CD4-positive, CD25-positive, alpha-beta regulatory T cell (primary cell): ENCODE results near the gene PALLD. TPM values are rescaled to one million over a fixed set of nuclear protein-coding genes. Genes with fewer than 3 reads are reported as not detected.

Source experiments
- ATAC-seq, 2 donors: fragments of 150-1000 bp; cut with Tn5 transposase; one replicate each; pipeline ENCODE4 v1.10.0; 2021; ENCODE audit warnings: low read depth in 2 of 2, moderate number of reproducible peaks in 2 of 2, moderate library complexity in 1 of 2
- DNase-seq, 3 donors: peaks; one replicate each; pipeline versions ENCODE4 v3.0.0 to v3.0.0-alpha.2; 2012 to 2022; ENCODE audit warnings: mixed read lengths in 1 of 3
- H3K27ac ChIP-seq: one replicate; pipeline ENCODE4 v1.7.0; 2013; ENCODE audit warnings: mild to moderate bottlenecking, low read length; ENCODE audit not compliant: insufficient read depth, poor library complexity, severe bottlenecking
- H3K27me3 ChIP-seq: one replicate; pipeline ENCODE4 v1.7.0; 2013; ENCODE audit warnings: low read length; ENCODE audit not compliant: control insufficient read depth, insufficient read depth
- H3K36me3 ChIP-seq: one replicate; pipeline ENCODE4 v1.7.0; 2013; ENCODE audit warnings: mild to moderate bottlenecking, low read length, moderate library complexity; ENCODE audit not compliant: control insufficient read depth, insufficient read depth
- H3K4me1 ChIP-seq: 2 replicates; pipeline ENCODE4 v1.7.0; 2013; ENCODE audit warnings: mild to moderate bottlenecking, low read length; ENCODE audit not compliant: insufficient read depth, control insufficient read depth, poor library complexity, severe bottlenecking
- H3K4me3 ChIP-seq: one replicate; pipeline ENCODE4 v1.7.0; 2013; ENCODE audit warnings: low read depth, mild to moderate bottlenecking, low read length, moderate library complexity
- H3K9me3 ChIP-seq, 2 experiments: 1 replicate in 1 of 2; 2 replicates in 1 of 2; pipeline ENCODE4 v1.7.0; 2013; ENCODE audit warnings: low read length in 2 of 2, mild to moderate bottlenecking in 1 of 2, moderate library complexity in 1 of 2; ENCODE audit not compliant: control insufficient read depth in 2 of 2
- H3K27ac Mint-ChIP-seq, 3 donors: one replicate each; pipeline ENCODE4 v1.8.0; 2020 to 2022; ENCODE audit warnings: mild to moderate bottlenecking in 3 of 3, mixed read lengths in 3 of 3, moderate library complexity in 2 of 3
- H3K27me3 Mint-ChIP-seq: one replicate; pipeline ENCODE4 v1.8.0; 2022; ENCODE audit warnings: mild to moderate bottlenecking, mixed read lengths
- H3K36me3 Mint-ChIP-seq: one replicate; pipeline ENCODE4 v1.8.0; 2020; ENCODE audit warnings: mixed read lengths
- H3K4me1 Mint-ChIP-seq, 4 donors: one replicate each; pipeline ENCODE4 v1.8.0; 2020 to 2022; ENCODE audit warnings: mixed read lengths in 4 of 4, mild to moderate bottlenecking in 1 of 4
- H3K4me3 Mint-ChIP-seq, 4 donors: one replicate each; pipeline ENCODE4 v1.8.0; 2020 to 2022; ENCODE audit warnings: mild to moderate bottlenecking in 4 of 4, mixed read lengths in 4 of 4, moderate library complexity in 3 of 4
- H3K9me3 Mint-ChIP-seq, 7 donors: one replicate each; pipeline ENCODE4 v1.8.0; 2020 to 2022; ENCODE audit warnings: mixed read lengths in 7 of 7, mild to moderate bottlenecking in 3 of 7, moderate library complexity in 2 of 7
- polyA plus RNA-seq, 4 donors: library from polyadenylated mRNA; unstranded; fragments of 300-500 nt; fragmentation: Illumina TruSeq; gene quantifications; one replicate each; pipeline ENCODE4 v1.2.3, GENCODE V29; 2021
- total RNA-seq: library from RNA; stranded (reverse); gene quantifications from one replicate; pipeline ENCODE4 v1.2.3, GENCODE V29; 2022

The PALLD gene
- total and polyA plus RNA-seq, 5 donors from 2014 or later = 0.37 to 1.9 (median 0.76) TPM; not detected in 1

GRCh38 chr4:168882650-168883233, 385.9 kb downstream of the PALLD start:
- no peaks in the 10 kb centered on the region for H3K9me3 ChIP-seq
- peaks cover 17% of the 10 kb centered on the region for H3K27me3 ChIP-seq
- H3K4me3 ChIP-seq = no peak overlapping the region
- no peaks in the 10 kb centered on the region for H3K4me1 ChIP-seq
- Mint-ChIP-seq H3K4me3 (no peak overlapping the region), H3K27ac (no peak overlapping the region), H3K9me3 (peaks cover 0 to 3% (median 0%) of the 10 kb centered on the region in 7 donors), H3K27me3 (peaks cover 33% of the 10 kb centered on the region), H3K36me3 (peaks cover 3% of the 10 kb centered on the region), H3K4me1 (peaks cover 0 to 5% (median 3%) of the 10 kb centered on the region in 4 donors)
- no peak overlapping the region for H3K27ac ChIP-seq
- ATAC-seq (no peak), DNase-seq (no peak)
- no peaks in the 10 kb centered on the region for H3K36me3 ChIP-seq

- DNase-seq (no peak), ATAC-seq (no peak)
- Mint-ChIP-seq H3K27me3 (peaks cover 29% of the 10 kb centered on the region), H3K27ac (no peak overlapping the region), H3K9me3 (peaks cover 0 to 3% (median 0%) of the 10 kb centered on the region in 7 donors), H3K36me3 (peaks cover 3% of the 10 kb centered on the region), H3K4me1 (peaks cover 0 to 1% (median under 1%) of the 10 kb centered on the region in 4 donors), H3K4me3 (no peak overlapping the region)
- Histone ChIP-seq H3K27ac (no peak overlapping the region), H3K4me1 (no peaks in the 10 kb centered on the region), H3K4me3 (no peak overlapping the region), H3K36me3 (no peaks in the 10 kb centered on the region), H3K27me3 (peaks cover 17% of the 10 kb centered on the region), H3K9me3 (no peaks in the 10 kb centered on the region)
These were observed 386.7 kb downstream of the PALLD start for GRCh38 chr4:168883513-168883912.

GRCh38 chr4:168884251-168885124, 387.6 kb downstream of the PALLD start:
- peaks cover 15% of the 10 kb centered on the region for H3K27me3 ChIP-seq
- no peaks in the 10 kb centered on the region for H3K4me1 Mint-ChIP-seq
- no peak overlapping the region for H3K27ac Mint-ChIP-seq
- H3K27me3 Mint-ChIP-seq = peaks cover 19% of the 10 kb centered on the region
- H3K27ac ChIP-seq = no peak overlapping the region
- DNase-seq = no peak
- H3K4me3 Mint-ChIP-seq = no peak overlapping the region
- no peaks in the 10 kb centered on the region for H3K9me3 ChIP-seq
- H3K4me3 ChIP-seq = no peak overlapping the region
- no peak for ATAC-seq
- H3K9me3 Mint-ChIP-seq = peaks cover 0 to 3% (median 0%) of the 10 kb centered on the region in 7 donors
- H3K4me1 ChIP-seq = no peaks in the 10 kb centered on the region
- peaks cover 5% of the 10 kb centered on the region for H3K36me3 Mint-ChIP-seq
- H3K36me3 ChIP-seq = no peaks in the 10 kb centered on the region

- Mint-ChIP-seq H3K27ac (no peak overlapping the region), H3K4me1 (no peaks in the 10 kb centered on the region), H3K4me3 (no peak overlapping the region), H3K36me3 (peaks cover 8% of the 10 kb centered on the region), H3K9me3 (peaks cover 0 to 3% (median 0%) of the 10 kb centered on the region in 7 donors), H3K27me3 (peaks cover 10% of the 10 kb centered on the region)
- Histone ChIP-seq H3K4me3 (no peak overlapping the region), H3K4me1 (no peaks in the 10 kb centered on the region), H3K36me3 (no peaks in the 10 kb centered on the region), H3K9me3 (no peaks in the 10 kb centered on the region), H3K27ac (no peak overlapping the region), H3K27me3 (peaks cover 7% of the 10 kb centered on the region)
- DNase-seq = no peak
- no peak for ATAC-seq
These were observed 388.5 kb downstream of the PALLD start for GRCh38 chr4:168885400-168885799.

GRCh38 chr4:168886351-168886750, 389.5 kb downstream of the PALLD start:
- no peak overlapping the region for H3K27ac ChIP-seq
- H3K4me3 Mint-ChIP-seq = no peak overlapping the region
- no peak overlapping the region for H3K27ac Mint-ChIP-seq
- H3K4me1 Mint-ChIP-seq = no peaks in the 10 kb centered on the region
- no peaks in the 10 kb centered on the region for H3K36me3 ChIP-seq
- no peak for DNase-seq
- peaks cover 4% of the 10 kb centered on the region for H3K36me3 Mint-ChIP-seq
- peaks cover 4% of the 10 kb centered on the region for H3K27me3 Mint-ChIP-seq
- no peaks in the 10 kb centered on the region for H3K4me1 ChIP-seq
- H3K9me3 ChIP-seq = no peaks in the 10 kb centered on the region
- H3K9me3 Mint-ChIP-seq = peaks cover 0 to 3% (median 0%) of the 10 kb centered on the region in 7 donors
- peaks cover 7% of the 10 kb centered on the region for H3K27me3 ChIP-seq
- no peak for ATAC-seq
- no peak overlapping the region for H3K4me3 ChIP-seq

GRCh38 chr4:168887809-168888208, 391.0 kb downstream of the PALLD start:
- DNase-seq = no peak
- no peaks in the 10 kb centered on the region for H3K4me1 Mint-ChIP-seq

GRCh38 chr4:168888715-168889215, 391.9 kb downstream of the PALLD start:
- Mint-ChIP-seq H3K4me3 (no peak overlapping the region), H3K9me3 (peaks cover 0 to 3% (median 0%) of the 10 kb centered on the region in 7 donors), H3K27ac (no peak overlapping the region), H3K4me1 (no peaks in the 10 kb centered on the region), H3K36me3 (peaks cover 4% of the 10 kb centered on the region), H3K27me3 (no peaks in the 10 kb centered on the region)
- Histone ChIP-seq H3K27me3 (no peaks in the 10 kb centered on the region), H3K4me3 (no peak overlapping the region), H3K36me3 (no peaks in the 10 kb centered on the region), H3K27ac (no peak overlapping the region), H3K9me3 (no peaks in the 10 kb centered on the region), H3K4me1 (no peaks in the 10 kb centered on the region)
- DNase-seq = no peak
- ATAC-seq = no peak

More at GRCh38 chr4:168887809-168888208, 391.0 kb downstream of the PALLD start:
- Histone ChIP-seq H3K4me3 (no peak overlapping the region), H3K27me3 (no peaks in the 10 kb centered on the region), H3K9me3 (no peaks in the 10 kb centered on the region), H3K4me1 (no peaks in the 10 kb centered on the region), H3K27ac (no peak overlapping the region), H3K36me3 (no peaks in the 10 kb centered on the region)
- Mint-ChIP-seq H3K9me3 (peaks cover 0 to 3% (median 0%) of the 10 kb centered on the region in 7 donors), H3K27me3 (no peaks in the 10 kb centered on the region), H3K36me3 (peaks cover 4% of the 10 kb centered on the region), H3K4me3 (no peak overlapping the region), H3K27ac (no peak overlapping the region)
- ATAC-seq = no peak
